Fibroblast of villous mesenchyme (primary cell): Measurements from ENCODE around the gene ADRM1. TPM values are rescaled to one million over a fixed set of nuclear protein-coding genes. Genes with fewer than 3 reads are reported as not detected.

ENCODE experiments used
- DNase-seq: peaks from one replicate; pipeline ENCODE4 v3.0.0-alpha.2; 2010; ENCODE audit warnings: low read depth
- H3K4me3 ChIP-seq: 2 replicates; pipeline ENCODE4 v1.5.1; 2011; ENCODE audit warnings: low read depth, mild to moderate bottlenecking, low read length
- total RNA-seq: library from RNA; depleted of rRNA; stranded (reverse); fragments of >200 nt; gene quantifications from 2 replicates; pipeline ENCODE4 v1.2.3, GENCODE V29; 2012
- TF ChIP-seq, protein P1 (sequence below): IDR thresholded peaks from 2 replicates; pipeline ENCODE4 v1.5.1; 2012; ENCODE audit warnings: low read depth, mild to moderate bottlenecking, low read length; ENCODE audit not compliant: insufficient read depth

ADRM1 gene
- total RNA-seq, 1 donor = 111 TPM

DNA sequence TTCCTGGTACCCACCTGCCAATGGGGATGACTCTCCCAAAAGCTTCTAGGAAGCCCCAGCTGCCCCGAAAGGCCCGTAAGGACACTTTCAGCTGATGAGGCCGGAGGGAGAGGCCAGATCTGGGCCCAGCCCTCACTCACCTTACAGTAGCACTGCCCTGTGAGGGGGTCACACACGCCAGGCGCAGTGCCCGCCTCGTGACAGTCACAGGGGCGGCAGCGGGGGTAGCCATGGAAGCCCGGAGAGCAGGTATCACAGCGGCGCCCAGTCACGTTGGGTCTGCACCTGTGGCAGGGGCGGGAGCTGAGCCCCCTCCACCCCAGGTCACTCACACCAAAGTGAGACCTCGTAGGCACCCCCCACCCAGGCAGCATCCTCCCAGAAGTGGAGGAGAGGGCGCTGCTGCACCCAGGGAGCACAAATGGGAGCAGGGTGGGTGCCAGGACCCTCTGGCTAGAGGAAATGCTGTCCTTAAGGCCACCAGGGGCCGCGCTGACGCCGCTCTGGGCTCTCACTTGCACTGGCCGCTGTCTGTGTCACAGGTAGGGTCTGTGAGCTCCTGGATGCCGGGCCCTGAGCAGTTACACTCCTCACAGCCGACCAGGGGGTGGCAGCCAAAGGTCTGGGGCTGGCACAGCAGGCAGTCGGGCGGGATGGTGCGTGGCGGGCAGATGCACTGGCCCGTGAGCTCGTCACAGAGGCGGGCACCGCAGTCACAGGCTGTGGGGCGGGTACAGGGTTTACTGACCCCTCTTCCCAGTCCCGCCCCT lies 25.1 kb downstream of the ADRM1 start:
- H3K4me3 ChIP-seq = no peak overlapping the region
- TF ChIP-seq, protein P1, sequence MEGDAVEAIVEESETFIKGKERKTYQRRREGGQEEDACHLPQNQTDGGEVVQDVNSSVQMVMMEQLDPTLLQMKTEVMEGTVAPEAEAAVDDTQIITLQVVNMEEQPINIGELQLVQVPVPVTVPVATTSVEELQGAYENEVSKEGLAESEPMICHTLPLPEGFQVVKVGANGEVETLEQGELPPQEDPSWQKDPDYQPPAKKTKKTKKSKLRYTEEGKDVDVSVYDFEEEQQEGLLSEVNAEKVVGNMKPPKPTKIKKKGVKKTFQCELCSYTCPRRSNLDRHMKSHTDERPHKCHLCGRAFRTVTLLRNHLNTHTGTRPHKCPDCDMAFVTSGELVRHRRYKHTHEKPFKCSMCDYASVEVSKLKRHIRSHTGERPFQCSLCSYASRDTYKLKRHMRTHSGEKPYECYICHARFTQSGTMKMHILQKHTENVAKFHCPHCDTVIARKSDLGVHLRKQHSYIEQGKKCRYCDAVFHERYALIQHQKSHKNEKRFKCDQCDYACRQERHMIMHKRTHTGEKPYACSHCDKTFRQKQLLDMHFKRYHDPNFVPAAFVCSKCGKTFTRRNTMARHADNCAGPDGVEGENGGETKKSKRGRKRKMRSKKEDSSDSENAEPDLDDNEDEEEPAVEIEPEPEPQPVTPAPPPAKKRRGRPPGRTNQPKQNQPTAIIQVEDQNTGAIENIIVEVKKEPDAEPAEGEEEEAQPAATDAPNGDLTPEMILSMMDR = no peak
- no peak for DNase-seq

DNA sequence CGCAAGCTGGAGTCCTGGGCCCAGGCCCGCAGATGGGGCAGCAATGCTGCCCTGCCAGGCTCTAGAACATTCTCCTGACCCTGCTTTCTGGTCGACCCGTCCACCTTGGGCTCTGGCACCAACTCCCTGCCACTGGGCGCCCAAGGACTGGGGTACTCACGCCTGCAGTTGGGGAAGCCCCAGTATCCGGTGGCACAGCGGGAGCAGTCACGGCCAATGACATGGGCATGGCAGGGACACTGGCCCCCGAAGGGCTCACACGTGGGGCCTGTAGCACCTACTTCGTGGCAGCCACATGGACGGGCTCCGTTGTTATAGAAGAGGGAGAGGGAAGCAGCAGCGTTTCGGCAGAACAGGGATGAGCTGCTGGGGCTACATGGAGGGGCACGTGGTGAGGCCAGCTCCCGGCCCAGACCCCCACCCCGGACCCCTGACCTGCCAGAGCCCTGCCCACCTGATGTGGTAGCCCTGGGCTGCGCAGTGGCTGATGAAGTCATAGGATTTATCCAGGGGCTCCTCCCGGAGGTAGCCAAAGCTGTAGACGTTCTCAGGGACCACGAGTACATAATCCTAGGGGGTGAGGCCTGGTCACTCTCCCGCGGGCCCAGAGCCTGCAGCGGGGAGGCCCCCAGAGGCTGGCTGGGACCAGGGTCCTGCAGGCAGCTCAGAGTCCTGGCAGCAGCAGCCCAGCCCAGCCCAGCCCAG lies 26.0 kb downstream of the ADRM1 start:
- no peak for DNase-seq
- TF ChIP-seq, protein P1 = no peak
- H3K4me3 ChIP-seq = no peak overlapping the region

DNA sequence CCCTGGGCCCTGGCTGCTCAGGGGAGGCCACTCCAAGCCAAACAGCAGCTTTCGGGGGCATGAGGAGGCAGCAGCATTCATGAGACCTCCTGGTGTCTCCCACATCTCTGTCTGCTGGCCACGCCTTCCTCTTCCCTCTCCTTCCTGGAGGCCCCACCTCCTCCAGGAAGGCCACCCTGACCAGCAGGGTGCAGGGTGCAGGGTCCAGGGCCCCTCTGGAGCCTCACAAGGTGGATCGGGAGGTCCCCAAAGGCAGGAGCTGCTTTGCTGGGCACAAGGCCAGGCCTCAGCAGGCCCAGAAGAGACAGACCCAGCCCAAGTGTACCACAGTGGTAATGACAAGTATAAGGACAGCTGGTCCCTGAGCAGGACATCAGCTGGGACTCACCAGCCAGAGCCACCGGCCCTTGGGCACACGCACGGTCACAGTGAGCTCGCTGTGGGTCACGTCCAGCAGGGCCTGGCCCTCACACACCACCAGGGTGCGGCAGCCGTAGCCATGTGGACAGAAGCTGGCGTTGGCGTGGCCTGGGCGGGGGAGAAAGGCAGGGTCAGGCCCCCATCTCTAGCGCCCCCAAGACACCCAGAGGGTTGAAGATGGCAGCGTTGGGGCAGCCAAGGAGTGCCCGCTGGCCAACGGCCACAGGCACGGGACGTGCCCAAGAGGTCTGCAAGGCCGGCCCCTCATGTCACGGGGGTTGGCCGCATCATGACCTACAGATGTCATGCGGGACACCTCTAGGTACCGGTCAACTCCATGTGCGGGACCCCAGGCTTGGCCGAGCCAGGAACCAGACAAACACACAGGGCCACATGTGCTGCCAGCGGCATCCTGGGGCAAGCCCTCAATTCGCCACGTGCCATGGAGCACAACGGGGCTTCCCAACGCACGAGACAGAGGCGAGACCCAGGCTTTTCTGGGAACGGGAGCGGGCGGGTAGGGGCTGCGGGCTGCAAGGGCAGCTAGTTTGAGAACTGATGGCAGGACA lies 26.9 kb downstream of the ADRM1 start:
- no peak overlapping the region for H3K4me3 ChIP-seq
- no peak for DNase-seq
- TF ChIP-seq, protein P1 = no peak

DNA sequence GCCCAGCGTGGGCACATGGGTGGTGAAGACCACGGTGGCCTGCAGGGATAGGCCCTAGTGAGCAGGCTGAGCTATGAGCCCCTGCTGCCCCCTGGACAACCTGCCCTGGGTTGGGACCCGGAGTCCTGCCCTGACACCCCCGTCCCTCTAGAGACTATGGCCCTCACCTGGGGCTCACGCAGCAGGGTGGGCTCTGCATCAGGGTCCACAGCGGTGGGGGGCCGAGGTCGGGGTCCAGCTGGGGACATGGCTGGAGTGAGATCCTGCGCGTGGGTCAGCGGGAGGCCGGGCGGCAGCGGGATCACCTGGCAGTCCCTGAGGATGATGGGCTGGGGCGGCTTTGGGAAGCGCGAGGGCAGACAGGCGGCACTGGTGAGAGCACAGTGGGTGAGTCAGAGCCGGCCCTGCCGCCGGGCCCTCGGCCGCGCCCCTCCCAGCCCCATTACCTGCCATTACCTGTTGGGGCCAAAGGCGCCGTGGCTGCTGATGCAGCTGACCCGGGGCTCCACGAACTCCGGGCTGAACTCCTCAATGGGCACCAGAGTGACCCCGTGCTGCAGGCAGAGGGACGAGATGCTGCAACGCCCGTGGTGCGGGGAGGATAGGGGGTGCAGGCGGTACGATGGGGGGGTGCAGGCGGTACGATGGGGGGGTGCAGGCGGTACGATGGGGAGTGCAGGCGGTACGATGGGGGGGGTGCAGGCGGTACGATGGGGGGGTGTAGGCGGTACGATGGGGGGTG lies 27.9 kb downstream of the ADRM1 start:
- DNase-seq = no peak
- H3K4me3 ChIP-seq = no peak overlapping the region
- TF ChIP-seq, protein P1 = no peak

DNA sequence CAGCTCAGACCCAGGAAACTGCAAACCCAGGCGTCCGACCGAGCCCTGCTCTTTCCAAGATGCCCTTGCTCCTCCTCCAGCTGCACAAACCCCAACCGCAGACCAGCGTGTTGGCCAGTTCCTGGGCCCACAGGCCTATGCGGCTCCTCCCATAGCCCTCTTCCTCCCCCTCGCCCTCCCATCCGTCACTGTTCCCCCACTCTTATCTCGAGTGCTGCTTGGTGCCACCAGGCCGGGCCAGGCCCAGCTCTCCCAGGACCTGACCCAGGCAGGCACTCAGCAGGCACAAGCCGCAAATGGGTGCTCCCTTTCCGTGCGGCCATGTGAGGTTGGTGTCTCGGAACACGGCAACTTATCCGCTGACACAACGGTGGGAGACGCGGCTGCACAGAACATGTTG lies 28.6 kb downstream of the ADRM1 start:
- TF ChIP-seq, protein P1 = no peak
- DNase-seq = no peak

DNA sequence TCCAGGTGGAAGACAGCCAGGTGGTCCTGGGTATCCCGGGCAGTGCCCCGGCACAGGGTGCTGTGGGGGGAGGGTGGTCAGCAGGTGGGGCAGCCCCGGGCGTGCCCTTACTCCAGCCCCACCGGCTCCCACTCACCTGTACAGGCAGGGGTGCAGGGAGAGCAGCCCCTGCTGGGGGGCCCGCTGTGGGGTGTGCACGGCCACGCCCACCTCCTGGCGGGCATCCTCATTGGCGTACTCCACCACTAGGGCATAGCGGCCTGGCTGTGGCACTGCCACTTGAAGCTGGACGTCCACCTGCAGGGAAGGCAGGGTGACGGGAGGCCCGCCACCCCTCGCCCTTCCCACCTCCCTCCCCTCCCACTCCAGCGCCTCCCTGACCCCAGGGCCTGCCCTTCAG lies 29.6 kb downstream of the ADRM1 start:
- no peak overlapping the region for H3K4me3 ChIP-seq
- TF ChIP-seq, protein P1 = no peak
- no peak for DNase-seq

More for the DNA sequence above, 28.6 kb downstream of the ADRM1 start:
- H3K4me3 ChIP-seq = no peak overlapping the region
